Mesenchymal stem cell (in vitro differentiated cells and primary cell): ENCODE measurements around the gene ISOC2.
A peak's percentile ranks its signal among the peaks of the same experiment; 100 is the strongest.

Experiments
- DNase-seq: peaks from one replicate; pipeline ENCODE4 v3.0.0-alpha.2; 2013
- H2AFZ ChIP-seq: one replicate; pipeline ENCODE4 v1.6.1; 2013; ENCODE audit warnings: low read depth, mild to moderate bottlenecking, control low read depth, inconsistent platforms, low read length, moderate library complexity
- H2AK5ac ChIP-seq: 2 replicates; pipeline ENCODE4 v1.6.1; 2013; ENCODE audit warnings: low read length, moderate library complexity, mild to moderate bottlenecking, inconsistent platforms; ENCODE audit not compliant: severe bottlenecking
- H2BK120ac ChIP-seq: one replicate; pipeline ENCODE4 v1.6.1; 2013; ENCODE audit warnings: low read depth, mild to moderate bottlenecking, inconsistent platforms, low read length, moderate library complexity
- H2BK12ac ChIP-seq, 2 experiments: one replicate each; pipeline ENCODE4 v1.6.1; 2013; ENCODE audit warnings: inconsistent platforms in 2 of 2, low read length in 2 of 2, mild to moderate bottlenecking in 2 of 2, moderate library complexity in 2 of 2, control low read depth in 1 of 2
- H2BK15ac ChIP-seq: one replicate; pipeline ENCODE4 v1.6.1; 2013; ENCODE audit warnings: mild to moderate bottlenecking, low read depth, inconsistent platforms; ENCODE audit not compliant: poor library complexity, severe bottlenecking
- H2BK5ac ChIP-seq: 2 replicates; pipeline ENCODE4 v1.6.1; 2013; ENCODE audit warnings: low read depth, mild to moderate bottlenecking, low read length, control low read depth, inconsistent platforms; ENCODE audit not compliant: poor library complexity, severe bottlenecking
- H3K14ac ChIP-seq, 2 experiments: one replicate each; pipeline ENCODE4 v1.6.1; 2013; ENCODE audit warnings: inconsistent platforms in 2 of 2, low read length in 2 of 2, control low read depth in 1 of 2, mild to moderate bottlenecking in 1 of 2, moderate library complexity in 1 of 2
- H3K18ac ChIP-seq, 2 experiments: one replicate each; pipeline ENCODE4 v1.6.1; 2013; ENCODE audit warnings: inconsistent platforms in 2 of 2, low read length in 2 of 2, control low read depth in 1 of 2, low read depth in 1 of 2, mild to moderate bottlenecking in 1 of 2
- H3K23ac ChIP-seq, 2 experiments: one replicate each; pipeline ENCODE4 v1.6.1; 2013; ENCODE audit warnings: inconsistent platforms in 2 of 2, low read length in 2 of 2, mild to moderate bottlenecking in 2 of 2, moderate library complexity in 2 of 2, control low read depth in 1 of 2
- H3K27ac ChIP-seq: 2 replicates; pipeline ENCODE4 v1.5.1; 2013; ENCODE audit warnings: mild to moderate bottlenecking, moderate library complexity, low read length, control low read depth, inconsistent platforms; ENCODE audit not compliant: poor library complexity, severe bottlenecking
- H3K27me3 ChIP-seq, 2 experiments: 2 replicates each; pipeline versions ENCODE4 v1.6.1 to v1.7.0; 2013; ENCODE audit warnings: low read length in 2 of 2, mild to moderate bottlenecking in 2 of 2, moderate library complexity in 2 of 2, control low read depth in 1 of 2, inconsistent platforms in 1 of 2; ENCODE audit not compliant: control insufficient read depth in 1 of 2, insufficient read depth in 1 of 2
- H3K36me3 ChIP-seq, 2 experiments: 2 replicates each; pipeline versions ENCODE4 v1.6.1 to v1.7.0; 2013; ENCODE audit warnings: low read length in 2 of 2, control low read depth in 1 of 2, inconsistent platforms in 1 of 2, low read depth in 1 of 2, mild to moderate bottlenecking in 1 of 2; ENCODE audit not compliant: insufficient read depth in 2 of 2, control insufficient read depth in 1 of 2
- H3K4ac ChIP-seq, 2 experiments: one replicate each; pipeline ENCODE4 v1.6.1; 2013; ENCODE audit warnings: inconsistent platforms in 2 of 2, low read length in 2 of 2, mild to moderate bottlenecking in 2 of 2, moderate library complexity in 2 of 2, control low read depth in 1 of 2, low read depth in 1 of 2
- H3K4me1 ChIP-seq: 2 replicates; pipeline ENCODE4 v1.6.1; 2013; ENCODE audit warnings: low read depth, low read length, control low read depth; ENCODE audit not compliant: control insufficient read depth, insufficient read depth
- H3K4me2 ChIP-seq: 2 replicates; pipeline ENCODE4 v1.6.1; 2013; ENCODE audit warnings: low read length, mild to moderate bottlenecking, inconsistent platforms; ENCODE audit not compliant: poor library complexity, severe bottlenecking
- H3K4me3 ChIP-seq, 2 experiments: 2 replicates each; pipeline versions ENCODE4 v1.5.1 to v1.7.0; 2013; ENCODE audit warnings: low read length in 2 of 2, mild to moderate bottlenecking in 2 of 2, control low read depth in 1 of 2, low read depth in 1 of 2; ENCODE audit not compliant: insufficient read depth in 1 of 2
- H3K79me1 ChIP-seq: replicated peaks from 2 replicates; pipeline ENCODE4 v1.6.1; 2013; ENCODE audit warnings: mild to moderate bottlenecking, control low read depth, low read length, inconsistent platforms; ENCODE audit not compliant: poor library complexity, severe bottlenecking
- H3K9ac ChIP-seq: 2 replicates; pipeline ENCODE4 v1.7.0; 2013; ENCODE audit warnings: mild to moderate bottlenecking, low read length, moderate library complexity
- H3K9me3 ChIP-seq: 2 replicates; pipeline ENCODE4 v1.7.0; 2013; ENCODE audit warnings: mild to moderate bottlenecking, low read length; ENCODE audit not compliant: control insufficient read depth
- H4K8ac ChIP-seq: one replicate; pipeline ENCODE4 v1.6.1; 2013; ENCODE audit warnings: inconsistent platforms, mild to moderate bottlenecking, low read length, moderate library complexity
- H4K91ac ChIP-seq: one replicate; pipeline ENCODE4 v1.6.1; 2013; ENCODE audit warnings: mild to moderate bottlenecking, low read length, inconsistent platforms
- WGBS: methylation state at CpG from one replicate; pipeline ENCODE4 v1.1.7; 2013; ENCODE audit warnings: mixed read lengths; 5-methylcytosine and 5-hydroxymethylcytosine counted together

Gene ISOC2

GRCh38 chr19:55406826-55407549 is 54.5 kb downstream of the ISOC2 start:
- Histone ChIP-seq H2BK12ac (no peak overlapping the region), H2AK5ac (no peak overlapping the region), H3K9ac (peak overlapping the region; percentile 95), H3K4me2 (peak overlapping the region; percentile 85), H2BK5ac (peak overlapping the region; percentile 90), H3K27me3 (no peaks in the 10 kb centered on the region), H3K18ac (peak overlapping the region; percentile 71 to 79), H3K36me3 (peaks cover 33 to 41% of the 10 kb centered on the region in 2 experiments), H2BK15ac (no peak overlapping the region), H4K91ac (no peak overlapping the region), H3K14ac (peak overlapping the region in 1 of 2 experiments; percentile 26), H2BK120ac (peak overlapping the region; percentile 61), H3K23ac (peak overlapping the region in 1 of 2 experiments; percentile 85), H3K4ac (no peak overlapping the region), H4K8ac (no peak overlapping the region), H3K4me1 (peaks cover 19% of the 10 kb centered on the region), H3K27ac (peak overlapping the region; percentile 56), H3K9me3 (no peaks in the 10 kb centered on the region), H2AFZ (no peak overlapping the region), H3K79me1 (peaks cover 5% of the 10 kb centered on the region), H3K4me3 (peak overlapping the region; percentile 83 to 90)
- DNase-seq: peak; percentile 37
- WGBS: 22% methylated on average over 24 of the region's 35 CpGs

DNA sequence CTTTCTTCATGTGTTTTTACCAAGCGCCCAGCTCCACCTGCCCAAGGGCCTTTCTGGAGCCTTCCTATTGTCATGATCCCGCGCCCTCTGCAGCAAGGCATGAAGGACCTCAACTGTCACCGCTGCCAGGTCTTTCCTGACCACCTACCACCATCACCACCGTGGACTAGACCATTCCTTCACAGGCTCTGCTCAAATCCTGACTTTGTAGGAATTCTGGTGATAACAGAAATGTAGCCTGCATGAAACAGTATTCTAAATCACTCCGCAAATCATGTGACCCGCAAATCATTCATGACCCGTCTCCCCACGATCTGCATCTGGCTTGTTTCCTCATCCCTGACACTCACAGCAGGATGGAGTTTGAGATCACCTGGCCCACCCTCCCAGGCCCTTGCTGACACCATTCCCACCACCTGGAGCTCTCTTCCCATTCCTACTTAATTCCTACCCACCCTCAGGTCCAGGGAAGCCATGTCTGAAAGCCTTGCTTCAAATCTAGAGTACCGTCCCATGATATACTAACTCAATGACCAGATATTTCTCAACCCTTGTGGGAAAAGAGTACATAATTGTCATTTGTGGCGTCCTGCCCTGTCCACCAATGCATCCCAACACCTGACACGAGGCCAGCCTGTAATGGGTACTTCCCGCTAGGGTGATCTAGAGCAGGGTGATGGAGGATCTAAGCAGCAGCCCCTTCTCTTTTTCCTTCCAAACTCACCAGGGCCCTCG is 55.2 kb downstream of the ISOC2 start:
- Histone ChIP-seq H3K4ac (no peak overlapping the region), H2BK5ac (no peak overlapping the region), H3K27me3 (no peaks in the 10 kb centered on the region), H3K18ac (no peak overlapping the region), H2BK15ac (no peak overlapping the region), H3K79me1 (peaks cover 9% of the 10 kb centered on the region), H3K4me2 (peak overlapping the region; percentile 85), H2AFZ (no peak overlapping the region), H3K36me3 (peaks cover 40 to 45% of the 10 kb centered on the region in 2 experiments), H4K8ac (no peak overlapping the region), H3K4me3 (peak overlapping the region in 1 of 2 experiments; percentile 83), H4K91ac (no peak overlapping the region), H3K4me1 (peaks cover 19% of the 10 kb centered on the region), H3K27ac (no peak overlapping the region), H3K9ac (peak overlapping the region; percentile 95), H3K23ac (no peak overlapping the region), H3K14ac (no peak overlapping the region), H2AK5ac (no peak overlapping the region), H2BK120ac (no peak overlapping the region), H3K9me3 (no peaks in the 10 kb centered on the region), H2BK12ac (no peak overlapping the region)
- no peak for DNase-seq
- WGBS: 85% methylated on average over 14 of the region's 14 CpGs

DNA sequence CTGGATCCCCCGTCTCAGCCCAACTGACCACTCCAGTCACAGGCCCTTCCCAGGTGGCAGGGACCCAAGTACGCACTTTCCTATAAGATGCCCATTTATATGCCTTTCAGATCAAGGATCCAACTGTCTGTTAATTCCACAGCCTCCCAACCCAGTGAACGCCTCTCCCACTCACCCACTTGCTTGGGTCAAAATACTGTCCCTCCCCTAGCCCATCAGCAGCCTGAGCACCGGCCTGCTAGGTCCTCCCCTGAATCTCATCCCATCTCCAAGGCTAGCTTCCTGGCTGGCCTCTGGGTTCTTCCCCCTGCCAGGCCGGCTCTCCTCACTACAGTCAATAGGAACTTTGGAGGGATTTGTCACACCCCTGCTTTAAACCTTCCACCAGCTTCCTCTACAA is 55.8 kb downstream of the ISOC2 start:
- Histone ChIP-seq H3K9me3 (no peaks in the 10 kb centered on the region), H3K4me1 (peaks cover 19% of the 10 kb centered on the region), H2BK5ac (no peak overlapping the region), H2BK15ac (no peak overlapping the region), H3K4ac (no peak overlapping the region), H3K18ac (no peak overlapping the region), H3K9ac (peak overlapping the region; percentile 95), H3K14ac (no peak overlapping the region), H2BK120ac (no peak overlapping the region), H2AFZ (no peak overlapping the region), H4K91ac (no peak overlapping the region), H3K36me3 (peaks cover 47 to 49% of the 10 kb centered on the region in 2 experiments), H3K79me1 (peaks cover 9% of the 10 kb centered on the region), H3K27me3 (no peaks in the 10 kb centered on the region), H2AK5ac (no peak overlapping the region), H3K4me3 (peak overlapping the region in 1 of 2 experiments; percentile 83), H3K4me2 (no peak overlapping the region), H3K27ac (no peak overlapping the region), H3K23ac (no peak overlapping the region), H2BK12ac (no peak overlapping the region), H4K8ac (no peak overlapping the region)
- no peak for DNase-seq
- 93% methylated on average over 5 of the region's 5 CpGs for WGBS
